GM13977 (cell line): ENCODE data around the gene GGT7.

Source experiments
- DNase-seq: peaks from one replicate; pipeline ENCODE4 v3.0.0; 2012; ENCODE audit warnings: low spot score
- in situ Hi-C: fragments of 300-500 bp; cut with MboI; formaldehyde crosslinking; loops from one replicate; pipeline ENCODE4 v1.12.0; 2022; ENCODE audit warnings: low sequenced_read_pairs, low pct_unique_long_range_greater_than_20kb, mixed read lengths, inconsistent platforms; ENCODE audit not compliant: unreplicated experiment
- TF ChIP-seq, protein P1 (sequence below): IDR thresholded peaks from 2 replicates; pipeline ENCODE4 v1.5.1; 2012; ENCODE audit warnings: mild to moderate bottlenecking, control low read depth; ENCODE audit not compliant: insufficient read depth; ENCODE audit errors: extremely low read depth, missing control alignments

GGT7 gene, protein sequence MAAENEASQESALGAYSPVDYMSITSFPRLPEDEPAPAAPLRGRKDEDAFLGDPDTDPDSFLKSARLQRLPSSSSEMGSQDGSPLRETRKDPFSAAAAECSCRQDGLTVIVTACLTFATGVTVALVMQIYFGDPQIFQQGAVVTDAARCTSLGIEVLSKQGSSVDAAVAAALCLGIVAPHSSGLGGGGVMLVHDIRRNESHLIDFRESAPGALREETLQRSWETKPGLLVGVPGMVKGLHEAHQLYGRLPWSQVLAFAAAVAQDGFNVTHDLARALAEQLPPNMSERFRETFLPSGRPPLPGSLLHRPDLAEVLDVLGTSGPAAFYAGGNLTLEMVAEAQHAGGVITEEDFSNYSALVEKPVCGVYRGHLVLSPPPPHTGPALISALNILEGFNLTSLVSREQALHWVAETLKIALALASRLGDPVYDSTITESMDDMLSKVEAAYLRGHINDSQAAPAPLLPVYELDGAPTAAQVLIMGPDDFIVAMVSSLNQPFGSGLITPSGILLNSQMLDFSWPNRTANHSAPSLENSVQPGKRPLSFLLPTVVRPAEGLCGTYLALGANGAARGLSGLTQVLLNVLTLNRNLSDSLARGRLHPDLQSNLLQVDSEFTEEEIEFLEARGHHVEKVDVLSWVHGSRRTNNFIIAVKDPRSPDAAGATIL

DNA sequence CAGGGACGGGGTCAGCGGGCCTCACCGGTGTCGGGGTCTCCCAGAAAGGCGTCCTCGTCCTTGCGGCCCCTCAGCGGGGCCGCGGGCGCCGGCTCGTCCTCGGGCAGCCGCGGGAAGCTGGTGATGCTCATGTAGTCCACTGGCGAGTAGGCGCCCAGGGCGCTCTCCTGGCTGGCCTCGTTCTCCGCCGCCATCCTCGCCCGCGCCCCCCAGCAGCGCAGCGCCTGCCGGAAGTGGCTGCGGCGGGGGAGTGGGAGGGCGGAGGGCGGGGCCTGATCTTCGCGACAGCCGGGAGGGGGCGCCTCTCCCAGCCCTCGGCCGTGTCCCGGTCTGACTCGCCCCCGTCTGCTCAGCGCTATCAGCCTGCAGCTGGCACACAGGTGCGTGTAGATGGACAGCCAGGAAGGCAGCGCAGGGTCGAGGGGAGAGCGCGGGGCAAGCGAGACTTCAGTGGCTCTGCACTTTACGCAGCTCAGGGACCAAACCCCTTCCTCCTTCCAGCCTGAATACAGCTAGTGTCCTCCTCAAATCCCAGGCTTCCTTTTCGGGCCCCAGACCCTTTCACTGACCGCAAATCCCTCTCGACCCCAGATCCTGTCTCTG, at the start of gene GGT7:
GGT7 (minus strand) TSS at position 235 of the 603 bp plus-strand sequence; CDS start at position 194, 41 bp downstream.
- peak; percentile 92 for DNase-seq
- in situ Hi-C loops, result loop anchor here (25.0 kb wide), 1 partner anchor 340 kb away; no protein-coding TSS in a partner anchor

DNA sequence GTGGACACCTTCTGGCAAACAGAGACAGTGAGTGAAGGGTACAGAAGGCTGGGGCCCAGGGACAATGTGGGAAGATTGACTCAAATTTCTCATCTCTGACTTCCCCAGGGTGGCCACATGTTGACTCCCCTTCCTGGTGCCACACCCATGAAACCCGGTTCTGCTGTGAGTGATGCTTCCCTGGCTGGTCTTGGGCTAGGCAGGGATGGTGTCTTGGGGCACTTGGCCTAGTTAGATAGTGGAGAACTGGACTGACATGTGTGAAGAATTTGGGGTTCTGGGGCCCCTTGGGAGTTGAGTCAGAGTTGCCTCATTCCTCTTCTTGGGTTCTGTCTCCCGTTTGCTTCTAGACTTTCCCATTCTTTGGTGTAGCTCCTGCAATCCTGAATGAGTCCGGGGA, 48.8 kb upstream of the GGT7 start:
- TF ChIP-seq, protein P1, sequence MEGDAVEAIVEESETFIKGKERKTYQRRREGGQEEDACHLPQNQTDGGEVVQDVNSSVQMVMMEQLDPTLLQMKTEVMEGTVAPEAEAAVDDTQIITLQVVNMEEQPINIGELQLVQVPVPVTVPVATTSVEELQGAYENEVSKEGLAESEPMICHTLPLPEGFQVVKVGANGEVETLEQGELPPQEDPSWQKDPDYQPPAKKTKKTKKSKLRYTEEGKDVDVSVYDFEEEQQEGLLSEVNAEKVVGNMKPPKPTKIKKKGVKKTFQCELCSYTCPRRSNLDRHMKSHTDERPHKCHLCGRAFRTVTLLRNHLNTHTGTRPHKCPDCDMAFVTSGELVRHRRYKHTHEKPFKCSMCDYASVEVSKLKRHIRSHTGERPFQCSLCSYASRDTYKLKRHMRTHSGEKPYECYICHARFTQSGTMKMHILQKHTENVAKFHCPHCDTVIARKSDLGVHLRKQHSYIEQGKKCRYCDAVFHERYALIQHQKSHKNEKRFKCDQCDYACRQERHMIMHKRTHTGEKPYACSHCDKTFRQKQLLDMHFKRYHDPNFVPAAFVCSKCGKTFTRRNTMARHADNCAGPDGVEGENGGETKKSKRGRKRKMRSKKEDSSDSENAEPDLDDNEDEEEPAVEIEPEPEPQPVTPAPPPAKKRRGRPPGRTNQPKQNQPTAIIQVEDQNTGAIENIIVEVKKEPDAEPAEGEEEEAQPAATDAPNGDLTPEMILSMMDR, result no peak
- DNase-seq, result no peak
- in situ Hi-C loops, result no loop called here

More for the DNA sequence above, at the start of gene GGT7:
- TF ChIP-seq, protein P1, result peak; percentile 70

DNA sequence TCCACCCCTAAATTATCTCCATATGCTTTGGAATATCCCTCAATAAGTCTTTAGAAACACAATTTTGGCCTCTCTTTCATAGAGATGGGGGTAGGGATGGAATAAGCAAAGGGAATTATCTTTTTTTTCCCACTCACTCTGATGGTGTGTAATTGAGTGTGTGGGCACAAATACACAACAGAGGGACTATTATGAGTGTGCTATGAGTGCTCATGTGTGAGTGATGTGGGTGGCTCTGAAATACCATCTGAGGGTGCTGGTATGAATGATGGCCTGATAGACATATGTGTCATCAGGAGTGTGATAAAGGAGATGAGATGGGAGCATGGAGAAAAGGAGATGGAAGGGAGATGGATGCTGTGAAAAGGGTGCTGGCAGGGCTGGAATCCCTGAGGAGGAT, 47.4 kb upstream of the GGT7 start:
- no peak for DNase-seq
- TF ChIP-seq, protein P1, result no peak
- in situ Hi-C loops, result no loop called here

DNA sequence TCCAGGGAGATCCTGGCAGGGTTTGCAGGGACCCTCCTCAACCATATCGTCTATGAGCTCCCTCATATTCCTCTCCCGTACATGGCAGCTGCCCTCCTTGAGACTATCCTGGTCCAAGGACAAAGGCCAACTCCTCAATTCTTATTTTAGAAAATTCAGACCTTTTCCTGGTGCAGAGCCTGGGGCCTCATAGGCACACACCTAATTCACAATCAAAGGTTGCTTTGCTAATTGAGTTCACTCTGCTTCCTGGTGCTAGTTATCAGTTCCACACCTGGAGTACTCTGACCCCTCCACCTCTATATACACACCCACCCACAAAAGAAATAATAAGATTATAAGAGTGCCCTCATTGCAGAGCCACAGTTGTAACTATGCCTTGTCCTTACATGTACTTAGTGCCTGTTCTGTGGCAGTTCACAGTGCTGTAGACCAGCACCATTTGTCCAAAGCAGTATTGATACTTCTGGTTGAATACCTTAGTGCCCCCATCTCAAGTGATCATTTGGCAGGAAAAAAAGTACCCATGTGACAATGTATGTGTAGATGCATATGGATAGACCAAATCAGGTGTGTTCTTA, 44.2 kb upstream of the GGT7 start:
- TF ChIP-seq, protein P1, result no peak
- no peak for DNase-seq
- in situ Hi-C loops, result no loop called here

DNA sequence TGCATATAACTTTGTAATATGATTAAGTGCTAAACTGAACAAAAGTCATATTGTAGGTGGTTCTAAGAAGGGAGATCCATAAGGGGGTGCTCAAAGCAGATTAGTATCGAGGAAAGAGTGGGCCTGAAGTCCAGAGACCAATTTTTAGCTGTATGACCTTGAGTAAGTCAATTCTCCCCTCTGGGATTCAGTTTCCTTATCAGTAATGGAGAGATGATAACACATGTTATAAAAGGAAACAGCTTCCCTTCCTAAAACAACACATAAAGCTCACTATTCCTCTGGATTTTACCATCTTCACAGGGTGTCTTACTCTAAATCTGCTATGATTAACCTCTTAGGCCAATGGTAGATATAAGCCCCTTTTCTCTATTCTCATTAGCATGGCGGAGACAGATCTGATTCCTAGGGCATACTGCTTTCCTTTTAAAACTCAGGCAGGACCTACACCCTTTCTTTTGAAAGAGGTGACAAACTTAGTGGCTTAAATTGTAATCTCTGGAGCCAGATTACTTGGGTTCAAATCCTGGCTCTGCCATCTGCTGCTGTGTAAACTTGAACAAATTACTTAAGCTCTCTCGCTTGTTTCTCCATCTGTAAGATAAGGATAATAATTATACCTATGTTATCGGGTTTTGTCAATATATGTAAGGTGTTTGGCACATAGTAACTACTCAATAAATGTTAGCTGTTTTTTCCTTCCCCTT, 43.2 kb upstream of the GGT7 start:
- in situ Hi-C loops, result no loop called here
- DNase-seq, result no peak
- TF ChIP-seq, protein P1, result no peak

DNA sequence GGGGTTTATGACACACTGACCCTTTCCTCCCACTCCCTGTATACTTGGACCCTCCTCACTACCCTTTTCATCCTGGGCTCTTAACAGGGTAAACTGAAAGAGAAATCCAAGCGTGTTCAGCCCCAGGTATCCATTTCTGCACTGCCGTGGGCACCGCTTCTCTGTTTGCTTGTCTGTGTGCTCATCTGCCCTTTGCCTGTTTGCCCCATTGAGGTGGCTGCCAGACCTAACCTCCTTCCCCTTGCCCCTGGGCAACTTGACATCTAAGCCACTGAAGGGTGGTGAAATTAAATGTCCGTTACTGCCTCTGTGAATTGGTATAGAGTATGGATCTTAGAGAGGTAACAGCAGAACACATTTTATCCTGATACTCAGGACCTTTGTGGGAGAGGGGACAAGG, 42.5 kb upstream of the GGT7 start:
- TF ChIP-seq, protein P1, result no peak
- no peak for DNase-seq
- in situ Hi-C loops, result no loop called here
